SU-DHL-6 (cell line): ENCODE results near the gene KLHDC8A.

Experiments
- H2AFZ ChIP-seq: fragments of 200-600 bp; sonication (generic); 2 replicates; pipeline ENCODE4 v1.6.1; 2014; ENCODE audit warnings: low read depth, mild to moderate bottlenecking, moderate library complexity, mixed read lengths, antibody characterized with exemption, low read length; ENCODE audit not compliant: severe bottlenecking
- H3F3A ChIP-seq: fragments of 200-600 bp; shearing (Covaris generic); 2 replicates; pipeline ENCODE4 v1.6.0; 2016; ENCODE audit warnings: antibody characterized with exemption, mild to moderate bottlenecking; ENCODE audit not compliant: insufficient read depth
- H3K27ac ChIP-seq: fragments of 200-600 bp; sonication (generic); 2 replicates; pipeline ENCODE4 v1.5.1; 2016; ENCODE audit warnings: low read depth, mild to moderate bottlenecking, low read length, moderate library complexity, mixed read lengths
- H3K27me3 ChIP-seq: fragments of 200-600 bp; sonication (generic), shearing (Covaris generic); 2 replicates; pipeline ENCODE4 v1.6.0; 2014; ENCODE audit warnings: mild to moderate bottlenecking, low read length
- H3K36me3 ChIP-seq: fragments of 200-600 bp; sonication (generic); 2 replicates; pipeline ENCODE4 v1.6.1; 2014; ENCODE audit warnings: mild to moderate bottlenecking, low read length, mixed read lengths
- H3K4me2 ChIP-seq: fragments of 300-600, 200-600 bp; shearing (Covaris generic), sonication (generic); 2 replicates; pipeline ENCODE4 v1.6.0; 2014; ENCODE audit warnings: low read length, low read depth, mild to moderate bottlenecking; ENCODE audit not compliant: poor library complexity, severe bottlenecking
- H3K4me3 ChIP-seq: fragments of 200-600 bp; sonication (generic); 2 replicates; pipeline ENCODE4 v1.5.1; 2014; ENCODE audit warnings: antibody characterized with exemption, low read length, mild to moderate bottlenecking, mixed read lengths; ENCODE audit not compliant: insufficient read depth, poor library complexity, severe bottlenecking
- H3K79me2 ChIP-seq: fragments of 200-600 bp; sonication (generic); 2 replicates; pipeline ENCODE4 v1.6.1; 2014; ENCODE audit warnings: mild to moderate bottlenecking, low read length, moderate library complexity; ENCODE audit not compliant: insufficient read depth
- H3K9ac ChIP-seq: fragments of 200-600 bp; sonication (generic); 2 replicates; pipeline ENCODE4 v1.7.0; 2014; ENCODE audit warnings: mild to moderate bottlenecking, low read length
- H3K9me2 ChIP-seq: fragments of 200-600 bp; sonication (generic); replicated peaks from 2 replicates; pipeline ENCODE4 v1.6.1; 2014; ENCODE audit warnings: low read length; ENCODE audit not compliant: insufficient read depth
- H3K9me3 ChIP-seq: fragments of 200-600 bp; sonication (generic); 2 replicates; pipeline ENCODE4 v1.6.1; 2014; ENCODE audit warnings: low read length, mixed read lengths; ENCODE audit not compliant: insufficient read depth
- H4K20me1 ChIP-seq: fragments of 200-600 bp; sonication (generic); 2 replicates; pipeline ENCODE4 v1.6.1; 2014; ENCODE audit warnings: low read depth, mild to moderate bottlenecking, antibody characterized with exemption, low read length, moderate library complexity, mixed read lengths
- CTCF ChIP-seq: fragments of 200-600 bp; sonication (generic); IDR thresholded peaks from one replicate; pipeline ENCODE4 v1.5.1; 2017; ENCODE audit warnings: antibody characterized with exemption, mild to moderate bottlenecking, low read length, moderate library complexity; ENCODE audit not compliant: insufficient read depth, poor library complexity, severe bottlenecking
- EZH2phosphoT487 ChIP-seq: fragments of 200-600 bp; sonication (generic), shearing (Covaris generic); conservative IDR thresholded peaks from 2 replicates; pipeline ENCODE4 v1.6.1; 2018; ENCODE audit warnings: mild to moderate bottlenecking, antibody characterized with exemption, low read length, moderate library complexity, mixed read lengths

The KLHDC8A gene

GRCh38 chr1:205309741-205310140, 47.0 kb downstream of the KLHDC8A start:
- peaks cover 3% of the 10 kb centered on the region; the same call in 1 of the 2 replicates for H3F3A ChIP-seq
- no peaks in the 10 kb centered on the region for H3K9me2 ChIP-seq
- no peak overlapping the region for H3K27ac ChIP-seq
- peaks cover 14% of the 10 kb centered on the region; the same call in 1 of the 2 replicates for H3K79me2 ChIP-seq
- H3K4me2 ChIP-seq, result no peak overlapping the region
- peaks cover 7% of the 10 kb centered on the region; the same call in 1 of the 2 replicates for H3K36me3 ChIP-seq
- H2AFZ ChIP-seq, result no peak overlapping the region
- no peak overlapping the region for H3K4me3 ChIP-seq
- H3K27me3 ChIP-seq, result no peaks in the 10 kb centered on the region
- TF ChIP-seq EZH2phosphoT487 (no peak), CTCF (no peak)
- H3K9me3 ChIP-seq, result no peaks in the 10 kb centered on the region
- H4K20me1 ChIP-seq, result no peaks in the 10 kb centered on the region
- no peak overlapping the region for H3K9ac ChIP-seq

GRCh38 chr1:205306929-205307566, 49.7 kb downstream of the KLHDC8A start:
- Histone ChIP-seq H3K36me3 (peaks cover 9% of the 10 kb centered on the region), H3K27me3 (no peaks in the 10 kb centered on the region), H2AFZ (no peak overlapping the region), H3K4me2 (no peak overlapping the region), H3K79me2 (no peaks in the 10 kb centered on the region), H3K9ac (no peak overlapping the region), H3K9me3 (no peaks in the 10 kb centered on the region), H4K20me1 (no peaks in the 10 kb centered on the region), H3K4me3 (no peak overlapping the region), H3K9me2 (no peaks in the 10 kb centered on the region), H3F3A (peaks cover 3% of the 10 kb centered on the region), H3K27ac (no peak overlapping the region)
- TF ChIP-seq CTCF (no peak), EZH2phosphoT487 (no peak)

GRCh38 chr1:205304695-205305070, 52.0 kb downstream of the KLHDC8A start:
- Histone ChIP-seq H3K9me3 (no peaks in the 10 kb centered on the region), H3F3A (peaks cover 15% of the 10 kb centered on the region), H3K4me2 (no peak overlapping the region), H3K9me2 (no peaks in the 10 kb centered on the region), H4K20me1 (no peaks in the 10 kb centered on the region), H3K27me3 (no peaks in the 10 kb centered on the region), H3K79me2 (no peaks in the 10 kb centered on the region), H3K9ac (no peak overlapping the region), H3K36me3 (peaks cover 12% of the 10 kb centered on the region), H3K27ac (no peak overlapping the region), H2AFZ (no peak overlapping the region), H3K4me3 (no peak overlapping the region)
- TF ChIP-seq CTCF, result no peak
- no peak for TF ChIP-seq EZH2phosphoT487
